Activated CD8-positive, alpha-beta T cell treated with anti-CD3 and anti-CD28 coated beads for 36 hours (primary cell): ENCODE data around the gene CREG2. TPM values are rescaled to one million over a fixed set of nuclear protein-coding genes. Genes with fewer than 3 reads are reported as not detected.

Source experiments
- ATAC-seq: fragments of 200-7000 bp; cut with Tn5 transposase; one replicate; pipeline ENCODE4 v1.10.0; 2021; ENCODE audit warnings: mild to moderate bottlenecking, moderate library complexity
- CTCF ChIA-PET: fragments of 350-600 bp; sonication (Branson Sonifier 250); formaldehyde crosslinking; loops from one replicate; lab custom pipeline; 2021; ENCODE audit warnings: antibody characterized with exemption; lab: Charles Lee
- POLR2A ChIA-PET: fragments of 350-600 bp; sonication (Branson Sonifier 250); formaldehyde crosslinking; loops from one replicate; lab custom pipeline; 2021; ENCODE audit warnings: antibody characterized with exemption; lab: Charles Lee
- DNase-seq: peaks from one replicate; pipeline ENCODE4 v3.0.0-alpha.2; 2020
- H3K27ac Mint-ChIP-seq: one replicate; pipeline ENCODE4 v1.8.0; 2021; ENCODE audit warnings: mild to moderate bottlenecking, mixed read lengths
- H3K27me3 Mint-ChIP-seq: one replicate; pipeline ENCODE4 v1.8.0; 2021; ENCODE audit warnings: mixed read lengths
- H3K36me3 Mint-ChIP-seq: one replicate; pipeline ENCODE4 v1.8.0; 2021; ENCODE audit warnings: low read depth, mixed read lengths
- H3K4me1 Mint-ChIP-seq: one replicate; pipeline ENCODE4 v1.8.0; 2021; ENCODE audit warnings: low read depth, mixed read lengths
- H3K4me3 Mint-ChIP-seq: one replicate; pipeline ENCODE4 v1.8.0; 2021; ENCODE audit warnings: mild to moderate bottlenecking, moderate library complexity, mixed read lengths
- H3K9me3 Mint-ChIP-seq: one replicate; pipeline ENCODE4 v1.8.0; 2021; ENCODE audit warnings: mixed read lengths
- CTCF ChIP-seq: fragments of 200-600 bp; IDR thresholded peaks from one replicate; pipeline ENCODE4 v1.8.0; 2022; ENCODE audit warnings: antibody characterized with exemption, mild to moderate bottlenecking
- intact Hi-C: fragments of 100-400 bp; cut with micrococcal nuclease; formaldehyde crosslinking; loops from one replicate; pipeline ENCODE4 v1.10.0; 2022
- total RNA-seq, 2 experiments: library from RNA; stranded (reverse); gene quantifications; one replicate each; pipeline ENCODE4 v1.2.3, GENCODE V29; 2021

The CREG2 gene
- total RNA-seq, 2 experiments from 2014 or later = not detected

- ChIA-PET CTCF (interaction anchor here (0.9 to 1.3 kb wide), 3 partner anchors 11 to 428 kb away, joined by 3 read pairs; no protein-coding TSS in a partner anchor), POLR2A (no interaction called here)
- Mint-ChIP-seq H3K27ac (no peak overlapping the region), H3K36me3 (no peaks in the 10 kb centered on the region), H3K4me1 (no peaks in the 10 kb centered on the region), H3K27me3 (peaks cover 17% of the 10 kb centered on the region), H3K9me3 (no peaks in the 10 kb centered on the region), H3K4me3 (no peak overlapping the region)
- no peak for ATAC-seq
- DNase-seq = no peak
- intact Hi-C loops = no loop called here
- TF ChIP-seq CTCF = no peak
Observed at GRCh38 chr2:101402630-101403029, 15.3 kb upstream of the CREG2 start.

GRCh38 chr2:101401906-101402305 is 14.6 kb upstream of the CREG2 start:
- Mint-ChIP-seq H3K27me3 (peaks cover 19% of the 10 kb centered on the region), H3K36me3 (no peaks in the 10 kb centered on the region), H3K4me1 (no peaks in the 10 kb centered on the region), H3K4me3 (no peak overlapping the region), H3K9me3 (no peaks in the 10 kb centered on the region), H3K27ac (no peak overlapping the region)
- no peak for DNase-seq
- ChIA-PET POLR2A (no interaction called here), CTCF (interaction anchor here (1.3 kb wide), 1 partner anchor 429 kb away, joined by 3 read pairs; no protein-coding TSS in a partner anchor)
- TF ChIP-seq CTCF = no peak
- intact Hi-C loops = no loop called here
- ATAC-seq = no peak

GRCh38 chr2:101401326-101401665 is 14.0 kb upstream of the CREG2 start:
- Mint-ChIP-seq H3K4me3 (no peak overlapping the region), H3K27me3 (peaks cover 19% of the 10 kb centered on the region), H3K4me1 (no peaks in the 10 kb centered on the region), H3K27ac (no peak overlapping the region), H3K9me3 (no peaks in the 10 kb centered on the region), H3K36me3 (no peaks in the 10 kb centered on the region)
- intact Hi-C loops = no loop called here
- TF ChIP-seq CTCF = no peak
- ChIA-PET POLR2A (no interaction called here), CTCF (interaction anchor here (1.8 kb wide), 1 partner anchor 59 kb away, joined by 6 read pairs; no protein-coding TSS in a partner anchor)
- DNase-seq = no peak
- ATAC-seq = no peak

- no peak for ATAC-seq
- DNase-seq = no peak
- no peaks in the 10 kb centered on the region for H3K36me3 Mint-ChIP-seq
- no peaks in the 10 kb centered on the region for H3K4me1 Mint-ChIP-seq
- POLR2A ChIA-PET = no interaction called here
- no peak overlapping the region for H3K27ac Mint-ChIP-seq
- no peak overlapping the region for H3K4me3 Mint-ChIP-seq
- intact Hi-C loops = no loop called here
- TF ChIP-seq CTCF = no peak
- CTCF ChIA-PET = interaction anchor here (1.8 to 2.6 kb wide), 3 partner anchors 14 to 58 kb away, joined by 6 to 12 read pairs (median 8); partner anchors contain the start of gene CREG2
- H3K27me3 Mint-ChIP-seq = peaks cover 19% of the 10 kb centered on the region
- no peaks in the 10 kb centered on the region for H3K9me3 Mint-ChIP-seq
Observed at GRCh38 chr2:101400506-101401325, 13.4 kb upstream of the CREG2 start.

- intact Hi-C loops = no loop called here
- POLR2A ChIA-PET = no interaction called here
Observed at GRCh38 chr2:101400048-101400447, 12.7 kb upstream of the CREG2 start.

More at GRCh38 chr2:101400048-101400447, 12.7 kb upstream of the CREG2 start:
- Mint-ChIP-seq H3K4me3 (no peak overlapping the region), H3K27me3 (peaks cover 21% of the 10 kb centered on the region), H3K4me1 (no peaks in the 10 kb centered on the region), H3K27ac (no peak overlapping the region), H3K36me3 (no peaks in the 10 kb centered on the region), H3K9me3 (no peaks in the 10 kb centered on the region)
- no peak for TF ChIP-seq CTCF
- CTCF ChIA-PET = interaction anchor here (1.8 to 2.6 kb wide), 3 partner anchors 13 to 58 kb away, joined by 6 to 12 read pairs (median 8); partner anchors contain the start of gene CREG2
- ATAC-seq = no peak
- no peak for DNase-seq
